Ascending aorta (tissue), 2 donors: ENCODE data around the gene HSPB8. TPM values are rescaled to one million over a fixed set of nuclear protein-coding genes. Genes with fewer than 3 reads are reported as not detected.

ENCODE experiments used
- DNase-seq, 2 donors: peaks; one replicate each; pipeline ENCODE4 v3.0.0-alpha.2; 2019; ENCODE audit warnings: low spot score in 2 of 2
- H3K27ac ChIP-seq, 2 donors: fragments of 200-600 bp; sonication (generic); one replicate each; pipeline ENCODE4 v1.5.1; 2016 to 2017; ENCODE audit warnings: mild to moderate bottlenecking in 1 of 2
- H3K27me3 ChIP-seq: fragments of 200-600 bp; sonication (generic); one replicate; pipeline ENCODE4 v1.5.1; 2017
- H3K36me3 ChIP-seq, 2 donors: fragments of 200-600 bp; sonication (generic); one replicate each; pipeline ENCODE4 v1.5.1; 2016
- H3K4me1 ChIP-seq, 2 donors: fragments of 200-600 bp; sonication (generic); one replicate each; pipeline ENCODE4 v1.5.1; 2016 to 2017; ENCODE audit warnings: mild to moderate bottlenecking in 1 of 2
- H3K4me3 ChIP-seq, 2 donors: fragments of 200-600 bp; sonication (generic); one replicate each; pipeline ENCODE4 v1.5.1; 2016 to 2017; ENCODE audit warnings: mild to moderate bottlenecking in 1 of 2
- H3K9me3 ChIP-seq, 2 donors: fragments of 200-600 bp; sonication (generic); one replicate each; pipeline ENCODE4 v1.5.1; 2016
- CTCF ChIP-seq, 3 experiments: fragments of 200-600 bp in 2 of 3; fragments of 450-650 bp in 1 of 3; sonication (generic) in 2 of 3; IDR thresholded peaks; one replicate each; pipeline ENCODE4 v1.5.1; 2016 to 2019; ENCODE audit warnings: antibody characterized with exemption in 3 of 3, mild to moderate bottlenecking in 1 of 3, moderate library complexity in 1 of 3
- intact Hi-C: fragments of 100-400 bp; cut with DNase I; formaldehyde crosslinking; loops from one replicate; pipeline ENCODE4 v1.15.1; 2023
- total RNA-seq: library from RNA; depleted of rRNA; stranded (reverse); fragments of >200 nt; gene quantifications from one replicate; pipeline ENCODE4 v1.1.0, GENCODE V29; 2016

The HSPB8 gene
- total RNA-seq, 1 donor from 2014 or later = 129 TPM

DNA sequence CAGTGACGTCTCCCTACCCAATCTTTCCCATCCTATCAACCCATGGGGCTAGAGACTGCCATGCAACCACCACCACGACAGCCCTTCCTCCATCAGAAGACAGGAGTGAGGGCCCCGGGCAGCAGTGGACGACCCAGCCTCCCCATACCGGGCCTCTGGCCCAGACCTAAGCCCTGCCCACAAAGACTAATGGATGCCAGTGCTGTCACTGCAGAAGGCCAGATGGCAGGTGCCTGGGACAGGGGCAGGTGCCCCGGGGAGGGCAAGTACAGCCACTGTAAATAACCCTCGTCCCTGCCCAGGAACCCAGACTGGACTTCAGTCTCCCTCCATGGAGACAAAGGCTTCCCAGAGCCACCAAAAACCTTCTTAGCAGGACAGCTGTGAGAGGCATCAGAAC lies 20.3 kb upstream of the HSPB8 start:
- peak in 1 of 2 donors; percentile 71 for DNase-seq
- no peaks in the 10 kb centered on the region for H3K36me3 ChIP-seq
- H3K27me3 ChIP-seq = no peaks in the 10 kb centered on the region
- no peak for TF ChIP-seq CTCF (IDR thresholded peaks at IDR 0.05)
- H3K4me3 ChIP-seq = peak overlapping the region in 1 of 2 donors; percentile 12
- intact Hi-C loops = no loop called here
- peaks cover 7 to 15% of the 10 kb centered on the region in 2 donors for H3K4me1 ChIP-seq
- no peaks in the 10 kb centered on the region for H3K9me3 ChIP-seq
- peak overlapping the region; percentile 89 to 97 for H3K27ac ChIP-seq

DNA sequence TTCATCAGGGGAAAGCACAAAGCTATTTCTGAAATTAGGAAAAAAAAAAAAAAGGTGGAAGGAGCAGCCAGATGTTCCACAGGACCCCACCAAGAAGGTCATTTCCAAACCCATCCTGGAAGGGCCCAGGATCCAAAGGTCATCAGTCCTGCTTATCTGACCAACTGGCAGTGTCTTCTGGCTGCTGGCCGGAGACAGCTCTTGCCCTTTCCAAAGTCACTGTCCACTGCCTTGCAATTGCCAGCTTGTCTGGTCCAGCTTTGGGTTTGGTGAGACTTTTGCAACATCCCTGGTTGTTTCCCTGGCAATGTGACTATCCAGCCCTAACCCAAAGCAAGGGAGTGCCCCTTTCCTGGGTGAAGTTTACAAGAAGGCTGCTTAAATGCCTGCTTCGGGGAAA lies 18.9 kb upstream of the HSPB8 start:
- Histone ChIP-seq H3K27ac (peak overlapping the region in 1 of 2 donors; percentile 97), H3K27me3 (no peaks in the 10 kb centered on the region), H3K4me3 (no peak overlapping the region), H3K9me3 (no peaks in the 10 kb centered on the region), H3K36me3 (no peaks in the 10 kb centered on the region), H3K4me1 (peaks cover 7 to 15% of the 10 kb centered on the region in 2 donors)
- intact Hi-C loops = no loop called here
- DNase-seq = no peak
- TF ChIP-seq CTCF (IDR thresholded peaks at IDR 0.05) = no peak

DNA sequence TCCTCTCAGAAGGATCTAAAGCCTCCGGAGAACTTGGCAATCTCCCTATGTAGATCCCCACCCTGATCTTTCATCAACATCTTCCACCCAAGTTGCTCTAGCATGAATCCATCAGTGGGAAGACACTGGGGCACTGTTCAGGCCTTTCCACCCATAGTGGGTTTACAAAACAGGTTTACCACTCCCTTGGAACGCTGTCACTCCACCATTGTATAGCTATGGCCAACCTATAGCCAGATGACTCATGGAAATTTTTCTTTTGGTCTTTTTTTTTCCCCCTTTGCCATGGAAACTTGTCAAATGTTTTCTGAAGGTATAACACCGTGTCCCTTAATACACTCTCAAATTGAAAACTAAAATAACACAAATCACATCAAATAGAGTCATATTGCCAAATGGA lies 10.8 kb upstream of the HSPB8 start:
- Histone ChIP-seq H3K4me1 (no peaks in the 10 kb centered on the region), H3K27me3 (no peaks in the 10 kb centered on the region), H3K27ac (no peak overlapping the region), H3K4me3 (no peak overlapping the region), H3K36me3 (no peaks in the 10 kb centered on the region), H3K9me3 (no peaks in the 10 kb centered on the region)
- DNase-seq = no peak
- intact Hi-C loops = no loop called here
- TF ChIP-seq CTCF (IDR thresholded peaks at IDR 0.05) = no peak

- intact Hi-C loops = no loop called here
- Histone ChIP-seq H3K4me1 (no peaks in the 10 kb centered on the region), H3K4me3 (no peak overlapping the region), H3K9me3 (no peaks in the 10 kb centered on the region), H3K27ac (no peak overlapping the region), H3K27me3 (no peaks in the 10 kb centered on the region), H3K36me3 (no peaks in the 10 kb centered on the region)
- TF ChIP-seq CTCF (IDR thresholded peaks at IDR 0.05) = no peak
- DNase-seq = no peak
These were observed 10.0 kb upstream of the HSPB8 start for GRCh38 chr12:119168721-119169120.

DNA sequence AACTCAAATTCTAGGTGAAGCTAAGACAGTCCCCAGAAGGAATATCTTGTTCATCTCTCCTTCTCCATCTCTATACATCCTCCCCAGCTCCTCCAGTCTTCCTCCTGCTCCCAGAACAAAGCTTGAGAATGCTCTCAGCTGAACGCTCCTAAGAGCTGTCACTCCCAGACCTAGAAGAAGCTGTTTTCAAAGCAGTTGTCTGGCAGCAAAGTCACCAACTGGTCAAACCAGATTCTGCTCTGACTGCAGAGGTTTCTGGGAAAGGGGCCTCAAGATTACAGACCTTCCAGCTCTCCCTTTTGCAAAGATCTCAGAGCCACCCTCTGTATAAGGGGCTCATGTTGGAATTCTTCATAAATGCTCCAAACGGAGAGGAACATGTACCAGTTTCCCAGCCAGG lies 9.6 kb upstream of the HSPB8 start:
- Histone ChIP-seq H3K36me3 (no peaks in the 10 kb centered on the region), H3K9me3 (no peaks in the 10 kb centered on the region), H3K27ac (no peak overlapping the region), H3K4me1 (no peaks in the 10 kb centered on the region), H3K27me3 (no peaks in the 10 kb centered on the region), H3K4me3 (no peak overlapping the region)
- no peak for TF ChIP-seq CTCF (IDR thresholded peaks at IDR 0.05)
- intact Hi-C loops = no loop called here
- no peak for DNase-seq

DNA sequence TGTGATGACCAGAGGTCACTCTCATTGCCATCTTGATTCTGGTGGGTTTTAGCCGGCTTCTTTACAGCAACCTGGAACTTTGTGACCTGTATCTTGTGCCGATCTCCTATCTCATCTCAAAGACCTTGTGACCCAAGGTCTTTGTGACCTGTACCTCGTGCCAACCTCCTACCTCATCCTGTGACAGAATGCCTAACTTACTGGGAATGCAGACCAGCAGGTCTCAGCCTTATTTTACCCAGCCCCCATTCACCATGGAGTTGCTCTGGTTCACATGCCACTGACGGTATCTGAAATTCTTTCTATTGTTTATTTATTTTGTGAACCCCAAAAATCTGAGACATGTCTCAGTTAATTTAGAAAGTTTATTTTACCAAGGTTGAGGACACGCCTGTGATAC lies 7.4 kb upstream of the HSPB8 start:
- no peaks in the 10 kb centered on the region for H3K27me3 ChIP-seq
- H3K9me3 ChIP-seq = no peaks in the 10 kb centered on the region
- peaks cover 0 to 10% of the 10 kb centered on the region in 2 donors for H3K4me1 ChIP-seq
- TF ChIP-seq CTCF (IDR thresholded peaks at IDR 0.05) = no peak
- intact Hi-C loops = loop anchor here (10.0 kb wide), 1 partner anchor 1036 kb away; the partner anchor contains the start of gene PEBP1
- no peak overlapping the region for H3K27ac ChIP-seq
- H3K4me3 ChIP-seq = no peak overlapping the region
- no peaks in the 10 kb centered on the region for H3K36me3 ChIP-seq
- DNase-seq = no peak
